GM12878 (cell line): ENCODE measurements around the gene UBAC2.

Experiments
- CHD4 ChIP-seq: fragments of 200-600 bp; sonication (generic); IDR thresholded peaks from 2 replicates; pipeline ENCODE4 v1.6.1; 2016; ENCODE audit warnings: mild to moderate bottlenecking
- CTCF ChIP-seq, 3 experiments: IDR thresholded peaks in 2 of 3; conservative IDR thresholded peaks in 1 of 3; 2 replicates each; pipeline ENCODE4 v1.5.1; 2011; ENCODE audit warnings: low read depth in 3 of 3, low read length in 3 of 3, mild to moderate bottlenecking in 3 of 3, control low read depth in 2 of 3, moderate library complexity in 2 of 3, inconsistent platforms in 1 of 3, mixed read lengths in 1 of 3; ENCODE audit not compliant: control insufficient read depth in 2 of 3, insufficient read depth in 1 of 3; ENCODE audit errors: extremely low read depth in 1 of 3
- EGR1 ChIP-seq, 2 experiments: IDR thresholded peaks; 1 replicate in 1 of 2; 2 replicates in 1 of 2; pipeline ENCODE4 v1.6.1; 2011 to 2012; ENCODE audit warnings: low read depth in 2 of 2, low read length in 2 of 2, borderline replicate concordance in 1 of 2, mild to moderate bottlenecking in 1 of 2, moderate library complexity in 1 of 2
- EZH2 ChIP-seq: IDR thresholded peaks from 2 replicates; pipeline ENCODE4 v1.6.1; 2012; ENCODE audit warnings: low read depth, mild to moderate bottlenecking, control low read depth, inconsistent platforms, low read length, borderline replicate concordance; ENCODE audit not compliant: control insufficient read depth
- JUND ChIP-seq: IDR thresholded peaks from 2 replicates; pipeline ENCODE4 v1.6.1; 2012; ENCODE audit warnings: low read depth, mild to moderate bottlenecking, low read length, improper control_type of control experiment, moderate library complexity
- MLLT1 ChIP-seq: fragments of 450-650 bp; IDR thresholded peaks from 2 replicates; pipeline ENCODE4 v1.6.1; 2016; ENCODE audit warnings: mild to moderate bottlenecking
- POLR2A ChIP-seq: IDR thresholded peaks from 2 replicates; pipeline ENCODE4 v1.6.1; 2011; ENCODE audit warnings: low read depth, mild to moderate bottlenecking, low read length
- SP1 ChIP-seq: IDR thresholded peaks from one replicate; pipeline ENCODE4 v1.6.1; 2011; ENCODE audit warnings: low read depth, low read length
- STAT3 ChIP-seq: IDR thresholded peaks from 2 replicates; pipeline ENCODE4 v1.6.1; 2011; ENCODE audit warnings: low read depth, low read length, improper control_type of control experiment
- TAF1 ChIP-seq: IDR thresholded peaks from 2 replicates; pipeline ENCODE4 v1.6.1; 2011; ENCODE audit warnings: mild to moderate bottlenecking, low read depth, low read length, borderline replicate concordance
- ZBTB33 ChIP-seq: fragments of 450-650 bp; IDR thresholded peaks from 2 replicates; pipeline ENCODE4 v1.6.1; 2017; ENCODE audit warnings: mild to moderate bottlenecking
- ZNF274 ChIP-seq: IDR thresholded peaks from one replicate; pipeline ENCODE4 v1.8.0; 2011; ENCODE audit not compliant: insufficient read length, insufficient read depth

- peak in 2 of 3 experiments; percentile 11 to 17; a peak in 2 of 6 replicates for TF ChIP-seq CTCF (IDR thresholded peaks at IDR 0.05 in 2 of 3, conservative IDR thresholded peaks at IDR 0.05 in 1 of 3; ENCODE audit: control insufficient read depth in 2 of 3, extremely low read depth in 1 of 3, insufficient read depth in 1 of 3, low read depth in 3 of 3, low read length in 3 of 3)
- peak; percentile 71; the same call in 1 of the 2 replicates for TF ChIP-seq MLLT1
- no peak for TF ChIP-seq POLR2A
- no peak for TF ChIP-seq EZH2
- no peak for TF ChIP-seq TAF1
- TF ChIP-seq ZBTB33: no peak
- no peak for TF ChIP-seq JUND
- no peak for TF ChIP-seq ZNF274
- no peak for TF ChIP-seq STAT3
- no peak for TF ChIP-seq EGR1 (IDR thresholded peaks at IDR 0.05; ENCODE audit: borderline replicate concordance in 1 of 2, low read depth in 2 of 2, low read length in 2 of 2)
- no peak for TF ChIP-seq SP1
- TF ChIP-seq CHD4: no peak
These were observed 134.9 kb downstream of the UBAC2 start for GRCh38 chr13:99335603-99336002.
